ENCODE measurements around the gene TRIM54.

DNA sequence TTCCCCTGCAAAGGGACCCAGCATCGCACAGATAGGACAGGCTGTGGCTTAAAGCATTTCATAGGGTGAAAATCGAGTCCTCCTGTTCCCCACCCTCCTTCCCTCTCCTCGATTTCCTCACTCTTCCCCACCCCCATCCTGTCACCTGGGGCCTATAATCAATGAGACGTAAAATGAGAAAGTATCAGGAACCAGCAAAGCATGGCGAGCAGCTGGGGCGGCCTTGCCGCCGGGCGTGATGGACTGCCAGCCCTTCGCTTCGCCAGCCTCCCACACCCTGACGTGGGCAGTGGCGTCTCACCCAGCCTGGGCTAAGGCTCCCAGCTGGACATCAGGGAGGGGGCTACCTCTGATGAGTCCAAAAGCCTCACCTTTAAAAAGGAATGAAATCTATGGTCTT is 30.5 kb upstream of the TRIM54 start:
- TF ChIP-seq, protein P1, sequence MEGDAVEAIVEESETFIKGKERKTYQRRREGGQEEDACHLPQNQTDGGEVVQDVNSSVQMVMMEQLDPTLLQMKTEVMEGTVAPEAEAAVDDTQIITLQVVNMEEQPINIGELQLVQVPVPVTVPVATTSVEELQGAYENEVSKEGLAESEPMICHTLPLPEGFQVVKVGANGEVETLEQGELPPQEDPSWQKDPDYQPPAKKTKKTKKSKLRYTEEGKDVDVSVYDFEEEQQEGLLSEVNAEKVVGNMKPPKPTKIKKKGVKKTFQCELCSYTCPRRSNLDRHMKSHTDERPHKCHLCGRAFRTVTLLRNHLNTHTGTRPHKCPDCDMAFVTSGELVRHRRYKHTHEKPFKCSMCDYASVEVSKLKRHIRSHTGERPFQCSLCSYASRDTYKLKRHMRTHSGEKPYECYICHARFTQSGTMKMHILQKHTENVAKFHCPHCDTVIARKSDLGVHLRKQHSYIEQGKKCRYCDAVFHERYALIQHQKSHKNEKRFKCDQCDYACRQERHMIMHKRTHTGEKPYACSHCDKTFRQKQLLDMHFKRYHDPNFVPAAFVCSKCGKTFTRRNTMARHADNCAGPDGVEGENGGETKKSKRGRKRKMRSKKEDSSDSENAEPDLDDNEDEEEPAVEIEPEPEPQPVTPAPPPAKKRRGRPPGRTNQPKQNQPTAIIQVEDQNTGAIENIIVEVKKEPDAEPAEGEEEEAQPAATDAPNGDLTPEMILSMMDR (IDR thresholded peaks at IDR 0.05) = no peak
- no peak for TF ChIP-seq POLR2A (IDR thresholded peaks at IDR 0.05)

All from lower leg skin (tissue), 3 donors.